VCaP (cell line): ENCODE data around the gene SLC39A8.

Source experiments
- H3K27ac ChIP-seq: fragments of 450-650 bp; 2 replicates; pipeline ENCODE4 v1.5.1; 2017
- CTCF ChIP-seq: fragments of 450-650 bp; conservative IDR thresholded peaks from 2 replicates; pipeline ENCODE4 v1.5.1; 2017; ENCODE audit warnings: mild to moderate bottlenecking, moderate library complexity

The SLC39A8 gene

GRCh38 chr4:102216666-102217065, 128.6 kb downstream of the SLC39A8 start:
- peak overlapping the region; percentile 35 for H3K27ac ChIP-seq
- TF ChIP-seq CTCF = no peak

GRCh38 chr4:102213031-102213430, 132.3 kb downstream of the SLC39A8 start:
- no peak overlapping the region for H3K27ac ChIP-seq
- TF ChIP-seq CTCF = no peak
